HG02759 (cell line): ENCODE measurements around the gene GRHL3.

ENCODE experiments used
- ATAC-seq: cut with Tn5 transposase; IDR thresholded peaks from one replicate; pipeline ENCODE4 v1.9.1; 2021; ENCODE audit warnings: mild to moderate bottlenecking, moderate library complexity; ENCODE audit not compliant: unreplicated experiment

Gene GRHL3

DNA sequence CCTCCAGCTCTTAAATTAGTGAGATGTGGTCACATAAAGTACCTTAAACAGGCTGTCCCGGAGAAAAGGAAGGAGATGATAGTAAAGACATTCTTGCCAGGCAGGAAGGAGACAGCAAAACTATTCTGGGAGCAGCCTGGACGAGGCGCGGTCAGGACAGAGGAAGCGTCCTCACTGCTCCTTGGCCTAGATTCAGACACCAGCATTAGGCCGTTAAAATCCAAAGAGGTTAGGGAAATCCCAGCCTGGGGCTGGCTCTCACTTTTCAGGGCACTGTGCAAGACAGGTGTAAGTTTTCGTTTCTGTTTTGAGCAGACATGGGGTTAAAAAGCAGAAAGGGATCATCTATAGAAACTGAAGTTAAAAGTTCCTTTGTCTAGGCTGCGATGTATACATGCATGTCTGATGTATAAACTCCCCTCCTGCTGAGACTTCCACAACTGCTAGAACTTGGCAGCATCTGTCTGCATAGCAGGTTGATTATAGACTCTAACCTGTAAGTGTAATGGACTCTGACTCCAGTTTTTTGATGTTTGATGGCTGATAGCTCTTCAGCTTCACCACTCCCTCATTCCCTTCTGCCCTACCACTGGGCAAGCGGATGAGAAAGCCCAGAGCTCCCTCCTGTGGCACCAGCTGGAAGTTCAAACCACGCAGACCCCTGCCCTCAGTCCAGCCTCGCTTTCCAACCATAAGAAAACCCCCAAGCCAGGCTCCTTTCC is 72.9 kb downstream of the GRHL3 start:
- peak; percentile 69 for ATAC-seq

DNA sequence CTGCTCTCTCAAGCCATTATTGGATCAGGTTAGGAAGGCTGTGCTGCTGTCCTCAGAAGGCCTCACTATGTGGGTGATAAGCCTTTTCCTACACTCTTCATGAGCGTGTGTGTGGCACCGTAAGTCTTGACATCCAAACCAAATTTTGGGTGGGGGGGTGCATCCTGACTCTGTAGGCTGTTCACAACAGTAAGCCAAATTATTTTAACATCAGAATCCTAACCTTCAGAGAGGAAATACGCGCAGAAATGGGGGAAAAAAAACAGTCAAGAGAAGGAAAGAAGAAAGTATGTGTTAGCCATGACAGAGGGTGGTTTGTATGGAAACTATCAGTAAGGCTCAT is 73.4 kb downstream of the GRHL3 start:
- no peak for ATAC-seq

DNA sequence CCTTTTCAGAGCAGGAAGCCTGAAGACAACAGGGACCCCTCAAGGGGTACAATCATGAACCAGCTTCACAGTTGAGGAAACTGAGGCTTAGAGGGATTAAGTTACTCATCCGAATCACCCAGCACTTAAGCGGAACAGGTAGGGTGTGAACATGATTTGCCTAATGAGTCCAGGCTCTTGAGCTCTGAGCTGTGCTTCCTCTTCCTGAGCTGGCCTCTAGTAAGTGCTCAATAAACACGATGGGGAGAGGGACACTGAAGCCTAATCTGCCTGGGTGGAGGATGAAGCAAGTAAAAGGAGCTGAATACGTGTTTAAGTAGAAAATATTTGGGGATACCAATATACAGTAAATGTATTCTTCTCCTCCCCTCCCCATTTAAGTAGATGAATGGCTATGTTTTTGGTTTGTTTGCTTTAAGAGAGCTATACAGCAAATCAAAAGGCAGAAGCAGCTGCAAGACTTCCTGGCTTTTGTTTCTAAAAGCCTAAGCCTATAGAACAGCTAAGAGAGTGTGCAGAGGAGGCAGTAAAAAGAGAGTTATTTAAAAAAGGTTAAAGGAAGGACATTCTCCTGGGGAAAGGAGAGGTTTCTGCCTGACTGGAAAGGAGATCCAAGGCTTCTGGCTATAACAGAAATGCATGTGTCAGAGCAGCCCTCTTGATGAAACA is 74.0 kb downstream of the GRHL3 start:
- no peak for ATAC-seq

DNA sequence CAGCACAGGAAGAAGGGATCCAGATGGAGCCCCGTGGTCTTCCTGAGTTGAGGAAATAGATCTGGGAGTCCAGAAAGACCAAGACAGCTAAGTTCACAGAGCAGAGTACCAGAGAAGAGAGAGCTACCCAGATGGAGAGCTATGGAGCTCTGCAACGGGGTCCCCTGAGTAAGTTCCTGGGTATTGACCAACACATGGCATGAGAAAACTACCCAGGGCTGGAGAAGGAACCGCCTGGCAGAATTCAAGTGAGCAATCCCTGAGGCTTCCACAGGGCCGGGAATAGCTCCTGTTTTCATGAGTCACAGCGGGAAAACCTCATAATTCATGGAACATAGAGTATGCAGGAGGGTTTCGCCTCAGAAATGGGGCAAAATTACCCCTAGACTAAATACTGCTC is 74.7 kb downstream of the GRHL3 start:
- ATAC-seq: no peak

DNA sequence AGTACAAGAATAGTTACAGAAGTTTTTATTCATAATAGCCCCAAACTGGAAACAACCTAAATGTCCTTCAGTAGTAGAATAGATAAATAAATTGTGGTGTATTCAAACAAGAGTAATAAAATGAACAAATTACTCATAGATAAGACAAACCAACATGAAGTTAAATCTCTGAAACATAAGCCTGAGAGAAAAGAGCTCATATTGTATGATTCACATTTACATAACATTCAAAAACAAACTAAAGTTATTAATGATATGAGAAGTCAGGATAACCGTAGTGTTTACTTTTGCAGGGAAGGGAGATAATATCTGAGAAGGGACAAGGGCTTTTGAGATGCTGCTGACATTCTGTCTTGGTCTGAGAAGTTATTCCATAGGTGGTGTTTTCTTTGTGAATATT is 80.9 kb downstream of the GRHL3 start:
- no peak for ATAC-seq

DNA sequence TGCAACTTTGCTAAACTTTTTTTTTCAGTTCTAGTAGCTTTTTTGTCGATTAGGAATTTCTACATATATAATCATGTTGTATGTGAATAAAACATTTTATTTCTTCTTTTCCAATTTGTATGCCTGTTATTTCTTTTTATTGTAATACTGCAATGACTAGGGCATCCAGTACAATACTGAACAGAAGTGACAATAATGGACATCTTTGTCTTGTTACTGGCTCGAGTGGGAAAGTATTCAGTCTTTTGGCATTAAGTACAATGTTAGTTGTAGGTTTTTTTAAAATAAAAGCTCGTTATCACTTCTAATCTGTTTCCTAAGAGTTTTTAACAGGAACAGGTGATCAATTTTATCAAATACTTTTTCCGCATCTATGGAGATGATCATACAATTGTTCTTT is 84.6 kb downstream of the GRHL3 start:
- no peak for ATAC-seq
